Prostate gland (tissue), 2 donors: ENCODE results near the gene ERC2. TPM values are rescaled to one million over a fixed set of nuclear protein-coding genes. Genes with fewer than 3 reads are reported as not detected.

ENCODE experiments used
- DNase-seq: peaks from one replicate; pipeline ENCODE4 v3.0.0-alpha.2; 2019; ENCODE audit warnings: low spot score
- H3K27ac ChIP-seq, 2 donors: fragments of 200-600 bp; sonication (generic); 2 replicates each; pipeline ENCODE4 v1.5.1; 2017 to 2019
- H3K27me3 ChIP-seq: fragments of 200-600 bp; sonication (generic); replicated peaks from 2 replicates; pipeline ENCODE4 v1.5.1; 2019; ENCODE audit not compliant: insufficient read depth
- H3K36me3 ChIP-seq, 2 donors: fragments of 200-600 bp; sonication (generic); 1 replicate in 1 of 2; 2 replicates in 1 of 2; pipeline versions ENCODE4 v1.5.1 to v1.8.1; 2017 to 2019
- H3K4me1 ChIP-seq: fragments of 200-600 bp; sonication (generic); replicated peaks from 2 replicates; pipeline ENCODE4 v1.5.1; 2019
- H3K4me3 ChIP-seq, 2 donors: fragments of 200-600 bp; sonication (generic); 2 replicates each; pipeline ENCODE4 v1.5.1; 2017 to 2019
- H3K9me3 ChIP-seq: fragments of 200-600 bp; sonication (generic); 2 replicates; pipeline ENCODE4 v1.5.1; 2017
- CTCF ChIP-seq, 4 experiments: fragments of 200-600 bp in 2 of 4; fragments of 450-650 bp in 2 of 4; sonication (generic) in 2 of 4; IDR thresholded peaks; 1 replicate in 3 of 4; 2 replicates in 1 of 4; pipeline ENCODE4 v1.5.1; 2016 to 2019; ENCODE audit warnings: antibody characterized with exemption in 4 of 4, mild to moderate bottlenecking in 2 of 4, moderate library complexity in 2 of 4
- POLR2A ChIP-seq: fragments of 450-650 bp; IDR thresholded peaks from one replicate; pipeline ENCODE4 v1.6.1; 2016; ENCODE audit warnings: antibody characterized with exemption, mild to moderate bottlenecking
- POLR2AphosphoS5 ChIP-seq: sonication (generic); formaldehyde crosslinking; IDR thresholded peaks from one replicate; pipeline ENCODE4 v1.6.1; 2017; ENCODE audit warnings: antibody characterized with exemption
- WGBS: methylation state at CpG from one replicate; pipeline ENCODE4 v1.1.5; 2018; 5-methylcytosine and 5-hydroxymethylcytosine counted together
- intact Hi-C: fragments of 100-400 bp; cut with DNase I; formaldehyde crosslinking; loops from one replicate; pipeline ENCODE4 v1.14.2; 2022
- total RNA-seq, 2 donors: library from RNA; depleted of rRNA; stranded (reverse); fragments of >200 nt; gene quantifications; one replicate each; pipeline ENCODE4 v1.1.0, GENCODE V29; 2016

Gene ERC2
- total RNA-seq, 2 donors from 2014 or later, result 1.0 to 2.7 TPM

DNA sequence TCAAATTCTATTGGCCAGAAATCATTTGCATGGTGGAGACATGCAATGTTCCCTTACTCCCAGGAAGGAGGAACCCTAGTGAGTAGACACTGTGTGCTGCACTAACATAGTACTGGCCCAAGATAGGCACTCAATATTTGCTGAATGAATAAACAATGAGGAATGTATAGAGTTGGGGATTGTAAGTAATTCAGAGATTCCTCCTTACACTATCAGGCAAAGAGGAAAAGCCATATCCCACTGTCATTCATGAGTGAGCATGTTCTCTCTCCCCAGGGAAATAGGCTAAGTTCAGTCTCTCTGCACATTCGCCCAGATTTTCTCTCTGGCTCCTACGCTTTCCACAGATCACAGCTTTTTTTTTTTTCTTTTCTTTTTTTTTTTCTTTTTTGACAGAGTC, 826.3 kb downstream of the ERC2 start:
- DNase-seq, result no peak
- TF ChIP-seq POLR2AphosphoS5 (no peak), POLR2A (no peak), CTCF (IDR thresholded peaks at IDR 0.05) (no peak)
- Histone ChIP-seq H3K36me3 (no peaks in the 10 kb centered on the region), H3K9me3 (no peaks in the 10 kb centered on the region), H3K4me3 (no peak overlapping the region), H3K27ac (no peak overlapping the region), H3K4me1 (no peaks in the 10 kb centered on the region), H3K27me3 (no peaks in the 10 kb centered on the region)
- 87% methylated on average over 2 of the region's 2 CpGs for WGBS
- intact Hi-C loops, result no loop called here

DNA sequence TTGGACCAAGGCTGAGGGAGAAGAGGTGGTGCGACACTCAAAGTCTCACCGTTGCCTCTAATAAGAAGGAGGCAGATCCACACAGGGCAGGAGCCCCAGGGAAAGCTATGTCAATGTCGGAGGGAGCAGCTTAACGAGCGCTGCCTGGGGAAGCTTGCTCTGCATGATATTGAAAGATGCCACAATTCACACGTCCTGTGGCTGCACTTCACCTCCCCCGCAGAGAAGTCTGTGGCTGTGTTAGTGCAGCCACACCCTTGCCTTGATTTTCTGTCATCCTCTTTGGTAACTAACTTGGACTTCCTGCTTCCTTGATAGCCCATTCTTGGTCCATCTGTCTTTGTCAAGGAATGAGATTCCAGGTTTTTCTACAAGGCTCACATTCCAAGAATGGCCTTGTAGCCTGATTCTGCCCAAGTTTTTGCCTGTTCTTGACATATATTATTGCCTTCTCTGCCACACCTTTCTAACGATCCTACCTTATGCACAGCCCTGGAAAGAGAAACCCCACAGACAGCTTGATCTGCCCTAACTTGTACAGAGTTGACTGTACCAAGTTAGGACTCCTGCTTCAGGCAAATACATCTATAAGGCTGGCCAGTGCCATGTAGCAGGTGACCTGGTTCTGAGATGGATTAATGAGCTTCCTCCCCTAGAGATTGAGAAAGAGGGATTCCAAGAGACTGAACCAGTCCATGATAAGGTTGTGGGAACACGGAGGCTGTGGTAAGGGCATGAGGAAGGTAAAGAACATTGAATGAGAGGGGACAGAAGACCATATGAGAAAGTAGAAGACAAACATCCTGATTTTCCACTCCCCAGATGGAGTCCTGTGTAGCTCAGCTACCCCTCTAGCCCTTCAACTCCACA, 828.1 kb downstream of the ERC2 start:
- Histone ChIP-seq H3K27ac (no peak overlapping the region), H3K27me3 (no peaks in the 10 kb centered on the region)

DNA sequence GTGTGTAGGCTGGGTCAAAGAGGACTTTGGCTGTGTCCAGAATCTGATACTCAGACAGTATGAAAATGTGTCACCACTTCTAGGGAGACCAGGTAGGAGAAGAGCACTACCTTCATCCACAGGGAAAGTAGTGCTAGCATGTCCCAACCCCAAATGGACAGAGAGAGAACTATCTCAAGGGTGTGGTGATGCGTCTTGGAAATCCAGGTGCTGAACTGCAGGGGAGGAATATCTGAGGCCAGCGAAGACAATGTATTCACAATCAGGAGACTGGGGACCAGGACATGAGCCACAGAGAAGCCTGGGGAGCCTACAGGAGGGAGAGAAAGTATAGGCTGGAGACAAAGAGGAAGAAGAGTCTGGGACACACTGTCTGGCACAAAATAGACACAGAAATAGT, 829.1 kb downstream of the ERC2 start:
- H3K9me3 ChIP-seq, result no peaks in the 10 kb centered on the region
- WGBS, result 96% methylated on average over 2 of the region's 2 CpGs
- H3K27ac ChIP-seq, result no peak overlapping the region
- H3K27me3 ChIP-seq, result no peaks in the 10 kb centered on the region
- H3K4me1 ChIP-seq, result no peaks in the 10 kb centered on the region
- H3K4me3 ChIP-seq, result no peak overlapping the region
- DNase-seq, result no peak
- intact Hi-C loops, result no loop called here
- TF ChIP-seq POLR2A (no peak), CTCF (IDR thresholded peaks at IDR 0.05) (no peak), POLR2AphosphoS5 (no peak)
- no peaks in the 10 kb centered on the region for H3K36me3 ChIP-seq

More for the DNA sequence above, 828.1 kb downstream of the ERC2 start:
- intact Hi-C loops, result no loop called here
- TF ChIP-seq POLR2A (no peak), POLR2AphosphoS5 (no peak), CTCF (IDR thresholded peaks at IDR 0.05) (no peak)
- no peaks in the 10 kb centered on the region for H3K4me1 ChIP-seq
- WGBS, result 61% methylated on average over 9 of the region's 9 CpGs
- H3K36me3 ChIP-seq, result no peaks in the 10 kb centered on the region
- no peak overlapping the region for H3K4me3 ChIP-seq
- DNase-seq, result no peak
- no peaks in the 10 kb centered on the region for H3K9me3 ChIP-seq

GRCh38 chr3:55637906-55638638, 830.2 kb downstream of the ERC2 start:
- Histone ChIP-seq H3K27ac (no peak overlapping the region), H3K9me3 (no peaks in the 10 kb centered on the region), H3K27me3 (no peaks in the 10 kb centered on the region), H3K4me1 (no peaks in the 10 kb centered on the region), H3K4me3 (no peak overlapping the region), H3K36me3 (no peaks in the 10 kb centered on the region)
- intact Hi-C loops, result no loop called here
- no peak for DNase-seq
- 87% methylated on average over 7 of the region's 7 CpGs for whole genome bisulfite sequencing
- no peak for TF ChIP-seq CTCF (IDR thresholded peaks at IDR 0.05)
- TF ChIP-seq POLR2A, result no peak
